ENCODE measurements around the gene ACADVL.
A peak's percentile ranks its signal among the peaks of the same experiment; 100 is the strongest.
"Not testable (repeated sequence)": the region's sequence is repeated elsewhere in the genome, so short reads cannot be mapped to it uniquely, and the experiment has no call there.

ACADVL gene

DNA sequence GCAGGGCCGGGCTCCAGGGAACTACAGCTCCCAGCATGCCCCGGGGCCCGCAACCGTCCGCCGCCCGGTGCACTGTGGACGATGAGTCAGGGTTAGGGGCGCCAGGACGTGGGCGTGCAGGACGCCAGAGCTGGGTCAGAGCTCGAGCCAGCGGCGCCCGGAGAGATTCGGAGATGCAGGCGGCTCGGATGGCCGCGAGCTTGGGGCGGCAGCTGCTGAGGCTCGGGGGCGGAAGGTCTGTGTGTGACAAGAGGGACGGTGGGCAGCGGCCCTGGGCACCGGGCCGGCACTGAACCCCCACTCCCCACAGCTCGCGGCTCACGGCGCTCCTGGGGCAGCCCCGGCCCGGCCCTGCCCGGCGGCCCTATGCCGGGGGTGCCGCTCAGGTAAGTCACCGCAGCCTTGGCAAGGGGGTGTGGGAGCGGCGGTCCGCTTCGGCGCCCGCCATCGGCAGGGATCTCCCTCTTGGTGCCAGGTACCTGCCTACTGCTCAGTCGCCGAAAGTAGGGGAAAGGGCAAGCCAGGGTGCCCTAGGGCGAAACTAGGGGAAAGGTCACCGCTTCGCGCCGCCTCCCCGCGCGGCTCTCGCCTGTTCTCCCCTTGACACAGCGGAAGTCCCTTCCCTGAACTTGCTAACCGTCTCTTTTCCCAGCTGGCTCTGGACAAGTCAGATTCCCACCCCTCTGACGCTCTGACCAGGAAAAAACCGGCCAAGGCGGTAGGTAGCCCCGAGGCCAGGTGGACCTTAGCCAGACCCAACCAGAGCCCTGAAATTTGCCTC, at the start of gene ACADVL, which contains the start of gene DLG4:
Gene ACADVL, plus strand, starts transcription at position 127 of the 781 bp plus-strand sequence. Its CDS starts 47 bp downstream, at position 174.
Gene DLG4, minus strand, starts transcription at position 25 of the 781 bp plus-strand sequence.
- peak; percentile 81 for DNase-seq

DNA sequence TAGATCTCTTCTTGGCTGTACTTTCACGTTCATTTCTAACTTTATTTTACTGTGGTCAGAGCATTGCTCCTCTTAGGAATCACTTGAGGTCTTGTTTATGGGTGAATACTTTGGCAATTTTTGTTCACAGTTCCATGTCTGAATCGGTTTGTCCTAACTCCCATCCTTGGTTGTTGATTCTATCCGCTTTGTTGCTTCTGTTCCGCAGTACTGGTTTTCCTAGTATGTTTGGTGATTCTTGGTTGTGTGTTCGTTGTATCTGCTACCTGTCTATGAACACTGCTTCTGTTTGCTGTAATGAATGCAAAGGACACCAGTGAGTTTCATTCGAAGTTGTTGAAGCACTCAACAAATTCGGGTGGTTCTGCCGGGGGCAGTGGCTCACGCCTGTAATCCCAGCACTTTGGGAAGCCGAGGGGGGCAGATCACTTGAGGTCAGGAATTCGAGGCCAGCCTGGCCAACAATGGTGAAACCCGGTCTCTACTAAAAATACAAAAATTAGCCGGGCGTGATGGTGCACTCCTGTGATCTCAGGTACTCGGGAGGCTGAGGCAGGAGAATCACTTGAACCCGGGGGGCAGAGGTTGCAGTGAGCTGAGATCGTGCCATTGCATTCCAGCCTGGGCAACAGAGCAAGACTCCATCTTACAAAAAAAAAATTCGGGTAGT, 47.1 kb upstream of the ACADVL start:
- DNase-seq = not testable (repeated sequence)

DNA sequence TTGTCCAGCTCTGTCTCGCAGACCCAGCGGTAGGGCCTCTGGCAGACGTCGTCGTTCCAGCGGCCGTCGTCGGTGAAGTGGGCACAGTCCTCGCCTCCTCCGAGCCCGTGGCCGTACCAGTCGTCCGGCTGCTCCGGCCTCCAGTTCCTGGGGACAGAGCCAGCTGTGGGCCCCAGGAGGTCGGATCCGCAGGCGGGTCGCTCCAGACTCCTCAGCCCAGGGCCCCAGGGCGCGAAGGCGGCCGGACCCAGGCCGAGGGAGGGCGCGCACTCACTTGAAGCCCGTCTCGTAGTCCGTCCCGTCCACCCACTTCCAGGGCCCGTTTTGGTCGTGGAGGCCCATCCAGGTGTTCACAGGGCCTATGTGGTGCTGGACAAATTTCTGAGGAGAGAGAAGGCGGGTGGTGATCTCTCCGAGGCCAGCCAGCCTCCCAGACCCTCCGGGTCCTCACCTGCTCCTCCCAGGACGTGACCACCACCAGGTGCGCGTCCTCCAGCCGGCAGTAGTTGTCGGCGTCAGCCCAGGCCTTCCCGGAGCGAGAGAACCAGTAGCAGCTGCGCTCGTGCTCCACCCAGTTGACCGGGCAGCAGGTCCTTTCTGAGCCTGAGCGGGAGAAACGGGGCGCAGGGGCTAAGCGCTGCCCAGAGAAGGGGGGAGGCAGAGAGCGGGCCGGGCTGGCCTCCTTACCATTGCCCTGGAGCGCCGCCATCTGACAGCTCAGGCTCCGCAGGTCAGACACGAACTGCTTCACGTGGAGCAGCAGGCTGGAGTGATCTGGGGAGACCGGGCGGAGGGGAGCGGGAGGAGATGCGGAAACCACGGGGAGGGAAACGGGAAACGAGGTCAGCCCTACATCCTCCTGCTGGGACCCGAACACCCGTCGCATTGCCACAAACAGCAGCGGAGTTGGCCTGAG, 45.8 kb upstream of the ACADVL start:
- DNase-seq = peak; percentile 29

DNA sequence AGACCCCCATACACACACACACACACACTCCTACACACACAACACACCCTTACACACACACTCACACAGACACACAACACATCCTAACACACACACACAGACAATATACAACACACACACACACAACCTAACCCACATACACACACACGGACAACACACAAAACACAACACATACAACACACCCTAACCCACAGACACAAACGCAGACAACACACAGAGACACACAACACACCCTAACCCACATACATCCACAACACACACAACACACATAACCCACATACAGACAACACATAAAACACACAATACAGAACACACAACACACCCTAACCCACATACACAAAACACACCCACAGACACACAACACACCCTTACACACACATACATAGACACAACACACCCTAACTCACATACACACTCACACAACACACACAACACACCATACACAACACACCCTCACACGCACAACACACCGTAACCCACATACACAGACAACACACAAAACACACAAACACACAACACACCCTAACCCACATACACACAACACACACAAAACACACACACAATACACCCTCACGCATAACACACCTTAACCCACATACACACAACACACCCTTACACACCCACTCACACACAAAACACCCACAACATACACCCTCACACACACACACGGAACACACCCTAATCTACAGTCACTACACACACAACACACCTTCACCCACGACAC, 45.0 kb upstream of the ACADVL start:
- DNase-seq = no peak

- no peak for DNase-seq
Measured at GRCh38 chr17:7175330-7175733, 44.4 kb upstream of the ACADVL start.

DNA sequence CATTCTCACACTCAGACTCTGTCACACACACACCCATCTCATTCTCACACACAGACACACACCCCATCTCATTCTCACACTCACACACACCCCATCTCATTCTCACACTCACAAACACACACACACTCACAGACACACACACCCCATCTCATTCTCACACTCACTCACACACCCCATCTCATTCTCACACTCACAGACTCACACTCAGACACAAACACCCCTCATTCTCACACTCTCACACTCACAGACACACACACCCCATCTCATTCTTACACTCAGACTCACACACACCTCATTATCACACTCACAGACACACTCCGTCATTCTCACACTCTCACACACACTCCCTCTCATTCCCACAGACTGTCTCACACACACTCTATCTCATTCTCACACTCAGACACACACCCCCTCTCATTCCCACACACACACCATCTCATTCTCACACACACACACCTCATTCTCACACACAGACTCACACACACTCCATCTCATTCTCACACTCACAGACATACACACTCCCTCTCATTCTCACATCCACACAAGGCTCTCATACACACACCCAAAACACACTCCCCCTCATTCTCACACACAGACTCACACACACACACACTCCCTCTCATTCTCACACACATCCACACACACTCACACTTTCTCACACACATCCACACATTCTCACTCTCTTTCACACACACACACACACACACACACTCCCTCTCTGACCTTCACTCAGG, 43.5 kb upstream of the ACADVL start:
- no peak for DNase-seq

- no peak for DNase-seq
Measured at GRCh38 chr17:7176841-7177190, 42.9 kb upstream of the ACADVL start.

DNA sequence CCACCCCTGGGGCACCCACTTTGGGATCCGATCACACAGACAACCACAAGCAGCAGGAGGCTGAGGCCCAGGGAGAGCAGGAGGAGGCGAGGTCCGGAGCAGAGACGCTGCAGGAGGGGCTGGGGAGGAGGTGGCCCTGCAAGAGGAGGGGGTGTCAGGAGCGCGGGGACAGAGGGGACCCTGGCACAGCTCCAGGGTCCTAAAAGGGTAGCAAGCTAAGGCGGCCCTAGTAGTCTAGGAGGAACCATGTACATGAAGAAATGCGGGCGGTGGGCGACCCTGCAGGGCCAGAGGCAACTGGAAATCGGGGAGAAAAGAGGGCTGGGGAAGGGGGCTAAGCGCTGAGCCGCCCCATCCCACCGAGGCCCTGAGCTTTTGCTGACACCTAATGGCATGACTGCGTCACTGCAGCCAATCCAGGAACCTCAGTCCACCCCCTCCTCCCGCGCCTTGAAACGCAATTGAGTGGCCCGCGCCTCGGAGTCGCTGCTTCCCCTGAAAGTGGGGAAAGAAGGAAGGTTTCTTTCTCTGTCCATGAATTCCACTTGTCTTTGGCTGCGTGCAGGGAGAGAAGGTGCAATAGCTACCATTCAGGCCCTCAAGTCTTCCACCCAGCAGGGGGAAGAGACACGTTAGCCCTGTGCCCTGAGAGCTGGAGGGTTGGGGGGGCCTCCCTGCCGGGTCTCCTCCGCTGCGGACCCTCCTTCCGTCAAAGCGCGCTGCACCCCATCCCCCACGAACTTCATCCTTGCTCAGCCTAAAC, 42.4 kb upstream of the ACADVL start:
- peak; percentile 58 for DNase-seq

DNA sequence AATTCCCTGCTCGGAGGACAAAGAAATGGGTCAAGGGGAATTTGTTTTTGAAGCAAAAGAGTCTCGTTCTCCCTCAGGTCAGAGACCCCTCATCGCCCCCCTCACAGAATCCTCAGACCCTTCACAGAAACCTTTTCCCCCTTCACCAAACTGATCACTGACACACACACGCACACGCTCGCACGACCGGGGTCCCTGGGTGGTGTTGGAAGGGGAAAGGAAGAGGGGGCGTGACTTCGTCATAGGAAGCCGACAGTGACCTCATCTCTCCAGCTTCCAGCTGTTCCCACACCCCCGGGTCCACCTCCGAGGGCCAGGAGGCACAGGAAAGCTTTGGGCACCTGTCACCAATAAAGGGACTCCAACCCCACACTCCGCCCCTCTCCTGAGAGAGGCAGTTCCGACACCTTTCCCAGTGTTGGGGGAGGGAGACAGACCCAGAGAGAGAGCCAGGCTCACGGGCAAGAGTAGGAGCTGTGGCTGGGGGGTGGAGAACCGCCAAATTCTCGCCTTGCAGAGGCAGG, 41.7 kb upstream of the ACADVL start:
- no peak for DNase-seq

GRCh38 chr17:7178973-7179316, 40.8 kb upstream of the ACADVL start:
- DNase-seq = no peak

DNA sequence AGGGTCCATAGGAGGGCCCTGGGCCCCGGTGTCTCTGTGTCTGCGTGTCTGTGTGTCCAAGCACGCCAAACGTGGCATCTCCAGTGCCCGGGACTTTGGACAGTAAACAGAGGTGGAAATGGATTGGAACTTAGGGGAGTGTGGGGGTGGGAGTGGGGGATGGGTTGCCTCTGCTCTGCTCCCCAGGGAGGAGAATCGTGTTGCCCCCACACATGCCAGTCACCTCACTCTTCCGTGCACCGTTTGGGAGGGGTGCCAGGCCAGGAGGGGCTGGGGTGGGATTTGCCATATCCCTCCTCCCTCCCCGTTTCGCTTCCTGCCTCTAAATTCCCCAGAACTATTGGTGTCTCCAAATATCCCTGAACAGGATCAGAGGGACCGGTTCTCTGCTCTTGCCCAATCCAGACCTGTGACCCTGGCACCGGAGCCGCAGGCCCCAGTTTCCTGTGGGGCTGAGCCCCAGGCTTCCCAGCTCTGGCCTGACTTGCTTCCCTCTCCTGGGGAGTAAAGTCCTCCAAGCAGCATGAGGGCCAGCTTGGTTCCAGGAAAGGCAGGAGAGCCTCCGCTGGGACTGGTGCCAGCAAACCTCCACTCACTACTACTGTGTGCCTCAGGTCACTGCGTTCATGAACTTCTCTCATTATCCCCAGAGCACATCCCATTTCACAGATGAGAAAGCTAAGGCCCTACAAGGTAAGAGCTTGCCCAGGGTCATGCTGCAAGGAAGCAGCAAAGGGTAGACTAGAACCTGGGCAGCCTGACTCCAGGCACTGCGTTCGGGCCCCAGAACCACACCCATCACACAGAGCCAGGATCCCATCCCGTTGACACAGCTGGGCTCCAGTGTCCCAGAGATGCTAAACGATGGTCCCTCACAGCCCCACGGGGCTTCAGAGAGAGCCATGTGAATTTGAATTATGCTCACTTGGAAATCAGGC, 40.2 kb upstream of the ACADVL start, which contains the start of gene ASGR1:
Gene ASGR1, minus strand, starts transcription at position 54 of the 938 bp plus-strand sequence. CDS start 807 bp downstream, outside the sequence.
- DNase-seq = no peak

GRCh38 chr17:7182101-7182500, 37.6 kb upstream of the ACADVL start:
- not testable (repeated sequence) for DNase-seq

- DNase-seq = no peak
Measured at GRCh38 chr17:7183433-7184090, 36.2 kb upstream of the ACADVL start.

GRCh38 chr17:7184091-7184488, 35.6 kb upstream of the ACADVL start:
- DNase-seq = no peak

DNA sequence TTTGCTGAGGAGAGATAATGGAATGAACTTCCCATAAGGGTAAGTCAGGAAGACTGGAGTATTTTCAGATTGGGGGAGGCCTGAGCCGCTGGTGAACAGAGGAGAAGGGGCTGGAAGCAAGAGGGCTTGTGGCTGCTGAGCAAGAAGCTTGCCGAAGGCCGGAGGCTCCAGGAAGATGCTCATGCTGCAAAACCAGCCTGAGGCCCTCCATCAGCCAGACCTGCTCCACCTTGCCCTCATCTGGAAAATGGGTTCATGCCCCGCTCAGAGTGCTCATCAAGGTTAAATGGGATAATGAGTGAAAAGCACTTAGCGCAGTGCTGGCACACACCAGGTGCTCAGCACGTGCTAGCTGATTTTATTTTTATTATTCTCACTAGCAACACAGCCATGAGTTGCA, 35.1 kb upstream of the ACADVL start:
- DNase-seq = no peak

DNA sequence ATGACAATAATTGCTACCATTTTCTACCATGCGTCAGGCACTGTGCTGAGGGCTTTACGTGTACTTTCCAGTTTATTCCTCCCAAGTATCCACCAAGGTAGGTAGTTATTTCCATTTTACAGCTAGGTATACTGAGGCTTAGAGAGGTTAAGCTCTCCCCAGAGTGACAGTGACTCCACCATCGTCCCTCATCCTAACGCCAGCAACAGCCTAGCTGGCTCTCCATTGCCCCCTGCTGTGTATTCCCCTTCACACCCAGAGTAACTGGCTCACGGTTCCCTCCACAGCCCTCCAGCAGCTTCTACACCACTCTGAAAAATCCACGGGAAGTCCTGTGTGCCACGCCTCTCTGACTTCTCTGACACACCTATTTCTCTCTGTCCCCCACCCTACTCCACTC, 33.5 kb upstream of the ACADVL start:
- DNase-seq = peak; percentile 11

- DNase-seq = no peak
Measured at GRCh38 chr17:7190276-7190917, 29.3 kb upstream of the ACADVL start.

GRCh38 chr17:7191069-7191468, 28.7 kb upstream of the ACADVL start:
- DNase-seq = no peak
